ENCODE data around the gene PSMD10.

The PSMD10 gene

GRCh38 chrX:108091264-108091877 lies at the start of gene PSMD10, which contains the start of gene ATG4A:
PSMD10 (minus strand) TSS chrX:108091542; CDS start chrX:108091520, 22 bp downstream.
ATG4A (plus strand) TSS chrX:108091778; CDS start chrX:108091827, 49 bp downstream.
- peak; percentile 93 to 97 (median 97) for DNase-seq

GRCh38 chrX:108138814-108139702 lies 47.7 kb upstream of the PSMD10 start:
- peak in 1 of 3 experiments; percentile 13 for DNase-seq

- no peak for DNase-seq
Measured at GRCh38 chrX:108134724-108135123, 43.4 kb upstream of the PSMD10 start.

GRCh38 chrX:108132876-108133275 lies 41.5 kb upstream of the PSMD10 start:
- DNase-seq, result no peak

GRCh38 chrX:108132034-108132433 lies 40.7 kb upstream of the PSMD10 start:
- DNase-seq, result no peak

- DNase-seq, result no peak
Measured at GRCh38 chrX:108131471-108131870, 40.1 kb upstream of the PSMD10 start.

GRCh38 chrX:108130889-108131288 lies 39.5 kb upstream of the PSMD10 start:
- DNase-seq, result no peak

GRCh38 chrX:108127152-108127551 lies 35.8 kb upstream of the PSMD10 start:
- no peak for DNase-seq

GRCh38 chrX:108126661-108127060 lies 35.3 kb upstream of the PSMD10 start:
- DNase-seq, result no peak

GRCh38 chrX:108123591-108124366 lies 32.4 kb upstream of the PSMD10 start:
- DNase-seq, result no peak

- no peak for DNase-seq
Measured at GRCh38 chrX:108122748-108123147, 31.4 kb upstream of the PSMD10 start.

GRCh38 chrX:108121291-108121690 lies 29.9 kb upstream of the PSMD10 start:
- no peak for DNase-seq

GRCh38 chrX:108117988-108118387 lies 26.6 kb upstream of the PSMD10 start:
- no peak for DNase-seq

- DNase-seq, result no peak
Measured at GRCh38 chrX:108114541-108114940, 23.2 kb upstream of the PSMD10 start.

GRCh38 chrX:108105473-108105872 lies 14.1 kb upstream of the PSMD10 start:
- DNase-seq, result no peak

GRCh38 chrX:108097380-108097779 lies 6.0 kb upstream of the PSMD10 start:
- no peak for DNase-seq

GRCh38 chrX:108091878-108092291 lies 543 bp upstream of the PSMD10 start:
- DNase-seq, result peak in 1 of 3 experiments; percentile 40

GRCh38 chrX:108090491-108091263 lies 665 bp downstream of the PSMD10 start:
- peak in 1 of 3 experiments; percentile 66 for DNase-seq

- no peak for DNase-seq
Measured at GRCh38 chrX:108088511-108088910, 2.8 kb downstream of the PSMD10 start.

GRCh38 chrX:108087792-108088191 lies 3.5 kb downstream of the PSMD10 start:
- no peak for DNase-seq

- no peak for DNase-seq
Measured at GRCh38 chrX:108081110-108081509, 10.2 kb downstream of the PSMD10 start.

- DNase-seq, result no peak
Measured at GRCh38 chrX:108072746-108073145, 18.6 kb downstream of the PSMD10 start.
